Neural cell (in vitro differentiated cells): ENCODE data around the gene UBE2E3. TPM values are rescaled to one million over a fixed set of nuclear protein-coding genes. Genes with fewer than 3 reads are reported as not detected.

Experiments
- H2AFZ ChIP-seq: fragments of 200-600, 300-800 bp; sonication (generic), shearing (Covaris generic); 2 replicates; pipeline ENCODE4 v1.6.0; 2014; ENCODE audit warnings: low read depth, mild to moderate bottlenecking, antibody characterized with exemption, low read length, moderate library complexity
- H3F3A ChIP-seq: fragments of 200-600 bp; shearing (Covaris generic); 2 replicates; pipeline ENCODE4 v1.6.1; 2016; ENCODE audit warnings: mild to moderate bottlenecking, moderate library complexity, mixed read lengths, antibody characterized with exemption, low read length; ENCODE audit not compliant: insufficient read depth, poor library complexity, severe bottlenecking
- H3K27ac ChIP-seq: fragments of 200-600, 300-800 bp; sonication (generic), shearing (Covaris generic); 2 replicates; pipeline ENCODE4 v1.5.1; 2014; ENCODE audit warnings: mild to moderate bottlenecking, low read length, moderate library complexity
- H3K27me3 ChIP-seq: fragments of 300-800, 200-600 bp; sonication (generic), shearing (Covaris generic); 2 replicates; pipeline ENCODE4 v1.6.0; 2014; ENCODE audit warnings: mild to moderate bottlenecking, low read depth, low read length, moderate library complexity; ENCODE audit not compliant: insufficient read depth
- H3K36me3 ChIP-seq: fragments of 300-800, 200-600 bp; sonication (generic), shearing (Covaris generic); 2 replicates; pipeline ENCODE4 v1.5.1; 2014; ENCODE audit warnings: mild to moderate bottlenecking, antibody characterized with exemption, low read length, moderate library complexity; ENCODE audit not compliant: insufficient read depth
- H3K4me2 ChIP-seq: fragments of 300-800, 200-600 bp; sonication (generic), shearing (Covaris generic); 2 replicates; pipeline ENCODE4 v1.6.0; 2014; ENCODE audit warnings: mild to moderate bottlenecking, low read length
- H3K4me3 ChIP-seq: fragments of 300-800, 200-600 bp; sonication (generic), shearing (Covaris generic); 2 replicates; pipeline ENCODE4 v1.5.1; 2014; ENCODE audit warnings: mild to moderate bottlenecking, low read length, moderate library complexity
- H3K79me2 ChIP-seq: fragments of 200-600 bp; shearing (Covaris generic); replicated peaks from 2 replicates; pipeline ENCODE4 v1.6.0; 2014; ENCODE audit warnings: mild to moderate bottlenecking, low read length, moderate library complexity; ENCODE audit not compliant: insufficient read depth
- H3K9ac ChIP-seq: fragments of 300-800, 200-600 bp; sonication (generic), shearing (Covaris generic); 2 replicates; pipeline ENCODE4 v1.6.1; 2016; ENCODE audit warnings: mild to moderate bottlenecking, low read length, mixed read lengths
- H3K9me2 ChIP-seq: fragments of 200-600 bp; shearing (Covaris generic); 2 replicates; pipeline ENCODE4 v1.6.1; 2016; ENCODE audit warnings: mild to moderate bottlenecking, low read length, mixed read lengths; ENCODE audit not compliant: insufficient read depth
- H3K9me3 ChIP-seq: fragments of 200-600, 300-800 bp; sonication (generic), shearing (Covaris generic); 2 replicates; pipeline ENCODE4 v1.6.1; 2016; ENCODE audit warnings: mild to moderate bottlenecking, mixed run types, low read length, moderate library complexity, mixed read lengths
- H4K20me1 ChIP-seq: fragments of 200-600 bp; shearing (Covaris generic); 2 replicates; pipeline ENCODE4 v1.6.1; 2016; ENCODE audit warnings: mild to moderate bottlenecking, mixed run types; ENCODE audit not compliant: insufficient read depth
- EP300 ChIP-seq: fragments of 450-650 bp; conservative IDR thresholded peaks from 2 replicates; pipeline ENCODE4 v1.6.1; 2014; ENCODE audit warnings: antibody characterized with exemption, mild to moderate bottlenecking, moderate library complexity; ENCODE audit not compliant: poor library complexity, severe bottlenecking
- EZH2 ChIP-seq: fragments of 200-600, 300-800 bp; shearing (Covaris generic), sonication (generic); IDR thresholded peaks from 2 replicates; pipeline ENCODE4 v1.6.1; 2014; ENCODE audit warnings: antibody characterized with exemption, low read length, borderline replicate concordance, mild to moderate bottlenecking; ENCODE audit not compliant: insufficient read depth, poor library complexity, severe bottlenecking
- MXI1 ChIP-seq: fragments of 450-650 bp; conservative IDR thresholded peaks from 2 replicates; pipeline ENCODE4 v1.6.1; 2014; ENCODE audit warnings: antibody characterized with exemption, mild to moderate bottlenecking; ENCODE audit not compliant: poor library complexity, severe bottlenecking
- POLR2AphosphoS5 ChIP-seq: IDR thresholded peaks from 2 replicates; pipeline ENCODE4 v1.6.1; 2012
- RAD21 ChIP-seq: fragments of 450-650 bp; conservative IDR thresholded peaks from 2 replicates; pipeline ENCODE4 v1.6.1; 2014; ENCODE audit warnings: antibody characterized with exemption, mild to moderate bottlenecking, moderate library complexity
- SMC3 ChIP-seq: fragments of 450-650 bp; conservative IDR thresholded peaks from 2 replicates; pipeline ENCODE4 v1.6.1; 2014; ENCODE audit warnings: antibody characterized with exemption, mild to moderate bottlenecking, moderate library complexity; ENCODE audit not compliant: poor library complexity
- TAF1 ChIP-seq: IDR thresholded peaks from 2 replicates; pipeline ENCODE4 v1.6.1; 2012; ENCODE audit warnings: low read depth
- polyA plus RNA-seq: library from polyadenylated mRNA; depleted of rRNA; stranded (reverse); fragments of >200 nt; gene quantifications from 2 replicates; pipeline ENCODE4 v1.2.3, GENCODE V29; 2014
- TF ChIP-seq, protein P1 (sequence below): fragments of 450-650 bp; IDR thresholded peaks from 2 replicates; pipeline ENCODE4 v1.5.1; 2014; ENCODE audit warnings: antibody characterized with exemption, mild to moderate bottlenecking, moderate library complexity; ENCODE audit not compliant: poor library complexity, severe bottlenecking
- TF ChIP-seq, protein P2 (sequence below): IDR thresholded peaks from 2 replicates; pipeline ENCODE4 v1.6.1; 2012; ENCODE audit warnings: borderline replicate concordance

UBE2E3 gene
- polyA plus RNA-seq, 1 donor from 2014 or later: 337 TPM

- no peaks in the 10 kb centered on the region for H4K20me1 ChIP-seq
- no peaks in the 10 kb centered on the region for H3K9me2 ChIP-seq
- no peak overlapping the region for H2AFZ ChIP-seq
- no peaks in the 10 kb centered on the region for H3K27me3 ChIP-seq
- no peak overlapping the region for H3K4me2 ChIP-seq
- no peaks in the 10 kb centered on the region for H3K36me3 ChIP-seq
- no peak overlapping the region for H3K4me3 ChIP-seq
- no peak for TF ChIP-seq POLR2AphosphoS5
- TF ChIP-seq, protein P1, sequence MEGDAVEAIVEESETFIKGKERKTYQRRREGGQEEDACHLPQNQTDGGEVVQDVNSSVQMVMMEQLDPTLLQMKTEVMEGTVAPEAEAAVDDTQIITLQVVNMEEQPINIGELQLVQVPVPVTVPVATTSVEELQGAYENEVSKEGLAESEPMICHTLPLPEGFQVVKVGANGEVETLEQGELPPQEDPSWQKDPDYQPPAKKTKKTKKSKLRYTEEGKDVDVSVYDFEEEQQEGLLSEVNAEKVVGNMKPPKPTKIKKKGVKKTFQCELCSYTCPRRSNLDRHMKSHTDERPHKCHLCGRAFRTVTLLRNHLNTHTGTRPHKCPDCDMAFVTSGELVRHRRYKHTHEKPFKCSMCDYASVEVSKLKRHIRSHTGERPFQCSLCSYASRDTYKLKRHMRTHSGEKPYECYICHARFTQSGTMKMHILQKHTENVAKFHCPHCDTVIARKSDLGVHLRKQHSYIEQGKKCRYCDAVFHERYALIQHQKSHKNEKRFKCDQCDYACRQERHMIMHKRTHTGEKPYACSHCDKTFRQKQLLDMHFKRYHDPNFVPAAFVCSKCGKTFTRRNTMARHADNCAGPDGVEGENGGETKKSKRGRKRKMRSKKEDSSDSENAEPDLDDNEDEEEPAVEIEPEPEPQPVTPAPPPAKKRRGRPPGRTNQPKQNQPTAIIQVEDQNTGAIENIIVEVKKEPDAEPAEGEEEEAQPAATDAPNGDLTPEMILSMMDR: no peak
- TF ChIP-seq EP300: no peak
- TF ChIP-seq, protein P2, sequence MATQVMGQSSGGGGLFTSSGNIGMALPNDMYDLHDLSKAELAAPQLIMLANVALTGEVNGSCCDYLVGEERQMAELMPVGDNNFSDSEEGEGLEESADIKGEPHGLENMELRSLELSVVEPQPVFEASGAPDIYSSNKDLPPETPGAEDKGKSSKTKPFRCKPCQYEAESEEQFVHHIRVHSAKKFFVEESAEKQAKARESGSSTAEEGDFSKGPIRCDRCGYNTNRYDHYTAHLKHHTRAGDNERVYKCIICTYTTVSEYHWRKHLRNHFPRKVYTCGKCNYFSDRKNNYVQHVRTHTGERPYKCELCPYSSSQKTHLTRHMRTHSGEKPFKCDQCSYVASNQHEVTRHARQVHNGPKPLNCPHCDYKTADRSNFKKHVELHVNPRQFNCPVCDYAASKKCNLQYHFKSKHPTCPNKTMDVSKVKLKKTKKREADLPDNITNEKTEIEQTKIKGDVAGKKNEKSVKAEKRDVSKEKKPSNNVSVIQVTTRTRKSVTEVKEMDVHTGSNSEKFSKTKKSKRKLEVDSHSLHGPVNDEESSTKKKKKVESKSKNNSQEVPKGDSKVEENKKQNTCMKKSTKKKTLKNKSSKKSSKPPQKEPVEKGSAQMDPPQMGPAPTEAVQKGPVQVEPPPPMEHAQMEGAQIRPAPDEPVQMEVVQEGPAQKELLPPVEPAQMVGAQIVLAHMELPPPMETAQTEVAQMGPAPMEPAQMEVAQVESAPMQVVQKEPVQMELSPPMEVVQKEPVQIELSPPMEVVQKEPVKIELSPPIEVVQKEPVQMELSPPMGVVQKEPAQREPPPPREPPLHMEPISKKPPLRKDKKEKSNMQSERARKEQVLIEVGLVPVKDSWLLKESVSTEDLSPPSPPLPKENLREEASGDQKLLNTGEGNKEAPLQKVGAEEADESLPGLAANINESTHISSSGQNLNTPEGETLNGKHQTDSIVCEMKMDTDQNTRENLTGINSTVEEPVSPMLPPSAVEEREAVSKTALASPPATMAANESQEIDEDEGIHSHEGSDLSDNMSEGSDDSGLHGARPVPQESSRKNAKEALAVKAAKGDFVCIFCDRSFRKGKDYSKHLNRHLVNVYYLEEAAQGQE: no peak
- no peak for TF ChIP-seq RAD21
- TF ChIP-seq MXI1: no peak
- TF ChIP-seq TAF1: no peak
- TF ChIP-seq SMC3: no peak
- no peak for TF ChIP-seq EZH2
- H3K9ac ChIP-seq: no peak overlapping the region
- H3K9me3 ChIP-seq: no peaks in the 10 kb centered on the region
- H3F3A ChIP-seq: no peaks in the 10 kb centered on the region
- H3K27ac ChIP-seq: no peak overlapping the region
- H3K79me2 ChIP-seq: no peaks in the 10 kb centered on the region
Measured at GRCh38 chr2:180975585-180975984, 4.8 kb upstream of the UBE2E3 start.

DNA sequence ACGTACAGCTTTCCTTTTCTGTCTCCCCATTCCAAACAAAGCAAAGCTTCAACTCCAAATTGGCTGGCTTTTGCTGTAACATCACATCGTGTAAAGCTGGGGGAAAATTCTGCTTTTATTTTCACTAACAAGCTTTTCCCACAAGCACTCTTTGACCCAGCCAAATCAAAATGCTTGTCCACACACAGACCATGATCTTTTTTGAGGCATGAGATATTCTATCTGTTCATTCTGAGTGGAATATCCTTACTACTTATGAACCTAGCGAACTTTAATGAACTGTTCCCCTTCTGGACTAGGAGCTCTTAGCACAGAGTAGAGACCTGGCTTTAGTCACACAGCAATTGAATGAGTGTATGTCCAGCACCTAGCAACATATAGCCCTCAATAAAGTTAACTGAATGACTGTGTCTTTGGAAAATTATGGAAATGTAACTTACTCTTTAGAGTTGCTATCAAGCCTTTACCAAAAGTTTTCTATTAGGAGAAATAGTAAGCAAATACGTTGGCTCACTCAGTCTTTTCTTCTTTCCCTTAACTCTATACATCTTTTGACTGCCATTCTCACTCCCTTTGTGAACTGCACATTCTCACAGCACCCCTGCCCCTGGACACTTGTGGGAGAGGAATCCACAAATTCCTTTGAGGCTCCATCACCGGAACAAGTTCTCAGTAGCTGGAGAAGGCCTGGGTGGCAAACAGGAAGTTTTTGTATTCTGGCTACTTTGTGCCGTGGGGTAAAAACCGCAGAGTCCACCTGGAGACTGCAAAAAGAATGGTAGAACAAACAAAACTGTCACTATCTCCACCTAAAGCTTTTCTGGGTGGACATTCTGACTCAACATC, 1.3 kb upstream of the UBE2E3 start:
- Histone ChIP-seq H3K79me2 (peaks cover 20% of the 10 kb centered on the region), H2AFZ (no peak overlapping the region), H3K9me3 (no peaks in the 10 kb centered on the region), H3K27ac (no peak overlapping the region), H3K9ac (no peak overlapping the region), H3K4me2 (no peak overlapping the region), H3K36me3 (no peaks in the 10 kb centered on the region), H3K27me3 (no peaks in the 10 kb centered on the region), H3K4me3 (no peak overlapping the region), H4K20me1 (no peaks in the 10 kb centered on the region), H3F3A (no peaks in the 10 kb centered on the region), H3K9me2 (no peaks in the 10 kb centered on the region)
- TF ChIP-seq, protein P2: no peak
- TF ChIP-seq POLR2AphosphoS5 (no peak), TAF1 (no peak), SMC3 (no peak)
